Stomach (tissue), 19 donors: ENCODE data around the gene MSH6. TPM values are rescaled to one million over a fixed set of nuclear protein-coding genes. Genes with fewer than 3 reads are reported as not detected.

Source experiments
- DNase-seq, 2 donors: peaks; one replicate each; pipeline versions ENCODE4 v3.0.0 to v3.0.0-alpha.2; 2013 to 2019
- H3K27ac ChIP-seq, 5 donors: fragments of 200-600 bp in 4 of 5; sonication (generic) in 4 of 5; one replicate each; pipeline ENCODE4 v1.5.1; 2013 to 2019; ENCODE audit warnings: mild to moderate bottlenecking in 1 of 5, moderate library complexity in 1 of 5
- H3K27me3 ChIP-seq, 3 donors: fragments of 200-600 bp; sonication (generic); one replicate each; pipeline ENCODE4 v1.5.1; 2017 to 2019; ENCODE audit warnings: mixed run types in 1 of 3
- H3K36me3 ChIP-seq, 4 donors: fragments of 200-600 bp; sonication (generic); 1 replicate in 3 of 4; 2 replicates in 1 of 4; pipeline ENCODE4 v1.5.1; 2016 to 2019
- H3K4me1 ChIP-seq, 4 donors: fragments of 200-600 bp; sonication (generic); one replicate each; pipeline ENCODE4 v1.5.1; 2016 to 2019
- H3K4me3 ChIP-seq, 4 donors: fragments of 200-600 bp; sonication (generic) in 3 of 4; one replicate each; pipeline ENCODE4 v1.5.1; 2016 to 2019; ENCODE audit warnings: mild to moderate bottlenecking in 1 of 4
- H3K9me3 ChIP-seq, 4 donors: fragments of 200-600 bp; sonication (generic); one replicate each; pipeline ENCODE4 v1.5.1; 2016 to 2019
- CTCF ChIP-seq, 7 experiments: fragments of 450-650 bp in 4 of 7; fragments of 200-600 bp in 3 of 7; sonication (generic) in 3 of 7; IDR thresholded peaks; one replicate each; pipeline ENCODE4 v1.5.1; 2016 to 2019; ENCODE audit warnings: antibody characterized with exemption in 7 of 7, control low read depth in 2 of 7, mild to moderate bottlenecking in 1 of 7
- EP300 ChIP-seq: sonication (generic); formaldehyde crosslinking; IDR thresholded peaks from one replicate; pipeline ENCODE4 v1.6.1; 2017; ENCODE audit warnings: antibody characterized with exemption
- POLR2A ChIP-seq, 4 donors: fragments of 450-650 bp; IDR thresholded peaks; one replicate each; pipeline ENCODE4 v1.6.1; 2016; ENCODE audit warnings: antibody characterized with exemption in 4 of 4, control low read depth in 2 of 4, mild to moderate bottlenecking in 1 of 4, moderate library complexity in 1 of 4
- POLR2AphosphoS5 ChIP-seq, 3 donors: sonication (generic); formaldehyde crosslinking; IDR thresholded peaks; one replicate each; pipeline ENCODE4 v1.6.1; 2016; ENCODE audit warnings: antibody characterized with exemption in 3 of 3
- WGBS, 5 donors: extraction: QIAGEN DNeasy Blood & Tissue Kit in 3 of 5; methylation state at CpG; one replicate each; pipeline versions ENCODE4 v1.1.5 to v1.1.7; 2013 to 2018; 5-methylcytosine and 5-hydroxymethylcytosine counted together
- intact Hi-C: fragments of 100-400 bp; cut with DNase I; formaldehyde crosslinking; loops from one replicate; pipeline ENCODE4 v1.15.1; 2023; ENCODE audit warnings: low total_unique reads
- long read RNA-seq, 10 donors: transcript quantifications; one replicate each; lab custom pipeline, GENCODE V29; 2026
- polyA plus RNA-seq, 3 donors: library from polyadenylated mRNA; stranded (reverse); fragments of 200-250 nt; gene quantifications; one replicate each; pipeline ENCODE4 v1.2.3, GENCODE V29; 2013
- total RNA-seq, 5 donors: library from RNA; depleted of rRNA; stranded (reverse); fragments of >200 nt; gene quantifications; one replicate each; pipeline versions ENCODE4 v1.1.0 to v1.2.3, GENCODE V29; 2014 to 2016
- donor health status: healthy with polysubstance abuse.
- donor health status: Bipolar disorder and iron deficiency.
- donor health status: healthy.

MSH6 gene
- 10 to 100 TPM in 4 of 5 donors, 1 to 10 TPM in 1; 6.2 to 45.7 (median 12.8) TPM for total RNA-seq
- 1 to 10 TPM; 5.7 to 7.5 (median 7.3) TPM for polyA plus RNA-seq
- long read RNA-seq, donor 1, full-length matches to known transcripts = 1 of 1 reads
- long read RNA-seq, donor 1, partial matches to known transcripts = 0 of 1 reads
- long read RNA-seq, donor 1, other reads (novel, unspliced or antisense) = 0 of 1 reads
- long read RNA-seq, donor 2, full-length matches to known transcripts = 2 of 12 reads
- long read RNA-seq, donor 2, partial matches to known transcripts = 10 of 12 reads
- long read RNA-seq, donor 2, other reads (novel, unspliced or antisense) = 0 of 12 reads
- long read RNA-seq, donor 3, full-length matches to known transcripts = 4 of 28 reads
- long read RNA-seq, donor 3, partial matches to known transcripts = 24 of 28 reads
- long read RNA-seq, donor 3, other reads (novel, unspliced or antisense) = 0 of 28 reads
- long read RNA-seq, donor 4 = 0 reads
- long read RNA-seq, donor 5, full-length matches to known transcripts = 6 of 43 reads
- long read RNA-seq, donor 5, partial matches to known transcripts = 37 of 43 reads
- long read RNA-seq, donor 5, other reads (novel, unspliced or antisense) = 0 of 43 reads
- long read RNA-seq, donor 6 = 0 reads
- long read RNA-seq, donor 7, full-length matches to known transcripts = 1 of 21 reads
- long read RNA-seq, donor 7, partial matches to known transcripts = 20 of 21 reads
- long read RNA-seq, donor 7, other reads (novel, unspliced or antisense) = 0 of 21 reads
- long read RNA-seq, donor 8, full-length matches to known transcripts = 2 of 15 reads
- long read RNA-seq, donor 8, partial matches to known transcripts = 13 of 15 reads
- long read RNA-seq, donor 8, other reads (novel, unspliced or antisense) = 0 of 15 reads
- long read RNA-seq, donor 9, full-length matches to known transcripts = 1 of 35 reads
- long read RNA-seq, donor 9, partial matches to known transcripts = 34 of 35 reads
- long read RNA-seq, donor 9, other reads (novel, unspliced or antisense) = 0 of 35 reads
- long read RNA-seq, donor 10, full-length matches to known transcripts = 1 of 1 reads
- long read RNA-seq, donor 10, partial matches to known transcripts = 0 of 1 reads
- long read RNA-seq, donor 10, other reads (novel, unspliced or antisense) = 0 of 1 reads

- WGBS, 5 donors = 0 to 2% (median 0%) methylated on average over 26 to 98 of the region's 98 CpGs
These were observed at the start of gene MSH6 for GRCh38 chr2:47782671-47783485. Gene MSH6 (plus strand): TSS chr2:47783145. CDS start chr2:47783234, 89 bp downstream.

GRCh38 chr2:47735136-47735869, 47.6 kb upstream of the MSH6 start:
- Histone ChIP-seq H3K4me3 (no peak overlapping the region), H3K27ac (no peak overlapping the region), H3K27me3 (no peaks in the 10 kb centered on the region), H3K9me3 (no peaks in the 10 kb centered on the region), H3K4me1 (no peaks in the 10 kb centered on the region), H3K36me3 (no peaks in the 10 kb centered on the region)
- TF ChIP-seq POLR2AphosphoS5 (IDR thresholded peaks at IDR 0.05) (no peak), POLR2A (IDR thresholded peaks at IDR 0.05) (no peak), EP300 (no peak), CTCF (IDR thresholded peaks at IDR 0.05) (no peak)
- intact Hi-C loops = no loop called here
- DNase-seq = peak in 1 of 2 donors; percentile 30
- 54 to 71% (median 70%) methylated on average over 4 of the region's 4 CpGs for WGBS, 5 donors

More at GRCh38 chr2:47782671-47783485, at the start of gene MSH6:
- Histone ChIP-seq H3K4me1 (peaks cover 11 to 37% (median 26%) of the 10 kb centered on the region in 4 donors), H3K4me3 (peak within 1 kb of the TSS; percentile 80 to 97 (median 92)), H3K27ac (peak within 1 kb of the TSS; percentile 94 to 97 (median 94)), H3K27me3 (no peaks in the 10 kb centered on the region), H3K9me3 (no peaks in the 10 kb centered on the region), H3K36me3 (no peaks in the 10 kb centered on the region)
- TF ChIP-seq CTCF (IDR thresholded peaks at IDR 0.05) = peak in 1 of 7 experiments; percentile 11
- TF ChIP-seq POLR2AphosphoS5 (IDR thresholded peaks at IDR 0.05) = peak; percentile 70 to 88 (median 85)
- no peak for TF ChIP-seq POLR2A (IDR thresholded peaks at IDR 0.05)
- TF ChIP-seq EP300 = no peak
- DNase-seq = peak; percentile 91 to 97
- intact Hi-C loops = no loop called here

- H3K4me1 ChIP-seq = no peaks in the 10 kb centered on the region
- no peaks in the 10 kb centered on the region for H3K27me3 ChIP-seq
- H3K4me3 ChIP-seq = no peak overlapping the region
- TF ChIP-seq CTCF (IDR thresholded peaks at IDR 0.05) (no peak), POLR2AphosphoS5 (IDR thresholded peaks at IDR 0.05) (no peak)
- 87 to 92% (median 88%) methylated on average over 3 of the region's 3 CpGs for WGBS, 5 donors
- no peak overlapping the region for H3K27ac ChIP-seq
- no peaks in the 10 kb centered on the region for H3K36me3 ChIP-seq
- intact Hi-C loops = no loop called here
- no peak for DNase-seq
- H3K9me3 ChIP-seq = no peaks in the 10 kb centered on the region
These were observed 47.0 kb upstream of the MSH6 start for GRCh38 chr2:47735912-47736311.
